ENCODE data around the gene PLK5.
"Not testable (repeated sequence)": the region's sequence is repeated elsewhere in the genome, so short reads cannot be mapped to it uniquely, and the experiment has no call there.

Gene PLK5

DNA sequence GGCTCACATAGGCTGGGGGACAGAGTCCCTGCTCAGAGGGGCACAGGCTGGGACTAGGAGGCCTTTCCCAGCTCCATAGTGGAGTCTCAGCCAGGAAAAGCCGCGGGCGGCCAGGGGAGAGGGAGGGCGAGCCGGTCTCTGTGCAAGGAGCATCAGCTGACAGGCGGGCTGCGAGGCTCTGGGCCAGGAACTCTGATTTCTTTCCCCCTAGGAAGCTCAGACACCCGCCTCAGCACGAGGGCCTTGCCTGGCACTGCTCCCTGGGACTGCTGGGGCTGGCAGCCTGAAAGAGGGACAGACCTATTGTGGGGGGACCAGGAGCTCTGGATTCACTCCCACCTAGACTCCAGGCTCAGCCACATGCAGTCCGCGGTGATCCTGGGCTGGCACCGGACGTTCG is 2.2 kb upstream of the PLK5 start:
- no peak for TF ChIP-seq ZNF274 (IDR thresholded peaks at IDR 0.05; ENCODE audit: low read depth, low read length)
- H3K4me3 ChIP-seq (ENCODE audit: low read length), result no peak overlapping the region

DNA sequence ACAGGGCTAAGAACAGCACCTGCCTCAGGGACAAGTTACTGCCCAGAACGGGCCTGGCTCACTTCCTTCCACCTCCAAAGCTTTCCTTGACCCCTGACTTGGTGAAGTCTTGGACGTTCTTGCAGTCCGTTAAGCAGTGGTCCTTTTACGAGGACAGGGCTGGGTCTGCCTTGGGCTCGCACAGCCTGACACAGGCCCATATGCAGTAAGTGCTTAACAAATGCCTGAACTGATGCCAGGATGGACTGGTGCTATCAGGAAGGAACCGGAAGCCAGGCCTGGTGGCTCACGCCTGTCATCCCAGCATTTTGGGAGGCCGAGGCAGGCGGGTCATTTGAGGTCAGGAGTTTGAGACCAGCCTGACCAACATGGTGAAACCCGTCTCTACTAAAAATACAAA is 1.8 kb upstream of the PLK5 start:
- no peak overlapping the region for H3K4me3 ChIP-seq (ENCODE audit: low read length)
- TF ChIP-seq ZNF274 (IDR thresholded peaks at IDR 0.05; ENCODE audit: low read depth, low read length), result no peak

GRCh38 chr19:1522838-1523237 is 1.0 kb upstream of the PLK5 start:
- TF ChIP-seq ZNF274 (IDR thresholded peaks at IDR 0.05; ENCODE audit: low read depth, low read length), result no peak
- H3K4me3 ChIP-seq (ENCODE audit: low read length), result no peak overlapping the region

GRCh38 chr19:1524287-1524971 is 552 bp downstream of the PLK5 start:
- H3K4me3 ChIP-seq (ENCODE audit: low read length), result no peak overlapping the region
- no peak for TF ChIP-seq ZNF274 (IDR thresholded peaks at IDR 0.05; ENCODE audit: low read depth, low read length)

DNA sequence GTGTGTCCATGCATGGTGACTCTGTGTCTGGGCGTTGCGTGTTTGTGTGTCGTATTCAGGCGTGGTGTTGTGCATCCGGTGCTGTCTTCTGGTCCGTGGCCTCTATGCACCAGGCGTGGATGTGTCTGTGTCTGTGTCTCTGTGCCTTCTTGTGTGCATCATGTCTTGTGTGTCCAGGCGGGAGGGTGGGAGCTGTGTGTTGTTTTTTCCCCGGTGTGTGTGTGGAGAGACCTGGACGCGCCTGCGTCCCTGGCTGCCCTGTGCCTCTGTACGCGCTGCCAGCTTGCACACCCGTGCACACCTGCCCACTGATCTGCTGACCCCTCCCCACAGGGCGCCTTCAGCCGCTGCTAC is 1.1 kb downstream of the PLK5 start:
- H3K4me3 ChIP-seq (ENCODE audit: low read length), result no peak overlapping the region
- no peak for TF ChIP-seq ZNF274 (IDR thresholded peaks at IDR 0.05; ENCODE audit: low read depth, low read length)

DNA sequence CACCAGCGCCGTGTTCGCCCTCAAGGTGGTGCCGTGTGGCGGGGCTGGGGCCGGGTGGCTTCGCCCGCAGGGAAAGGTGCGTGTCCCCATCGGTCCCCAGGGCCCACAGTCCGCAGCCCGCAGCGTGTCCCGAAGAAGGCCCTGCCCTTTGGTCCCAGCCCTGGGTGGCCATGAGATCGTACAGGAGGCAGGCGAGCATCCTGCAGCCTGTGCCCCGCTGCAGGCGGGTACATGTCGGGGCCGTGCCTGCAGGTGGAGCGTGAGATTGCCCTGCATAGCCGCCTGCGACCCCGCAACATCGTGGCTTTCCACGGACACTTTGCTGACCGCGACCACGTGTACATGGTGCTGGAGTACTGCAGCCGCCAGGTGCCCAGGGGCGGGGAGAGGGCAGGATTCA is 1.5 kb downstream of the PLK5 start:
- H3K4me3 ChIP-seq (ENCODE audit: low read length), result no peak overlapping the region
- TF ChIP-seq ZNF274 (IDR thresholded peaks at IDR 0.05; ENCODE audit: low read depth, low read length), result no peak

DNA sequence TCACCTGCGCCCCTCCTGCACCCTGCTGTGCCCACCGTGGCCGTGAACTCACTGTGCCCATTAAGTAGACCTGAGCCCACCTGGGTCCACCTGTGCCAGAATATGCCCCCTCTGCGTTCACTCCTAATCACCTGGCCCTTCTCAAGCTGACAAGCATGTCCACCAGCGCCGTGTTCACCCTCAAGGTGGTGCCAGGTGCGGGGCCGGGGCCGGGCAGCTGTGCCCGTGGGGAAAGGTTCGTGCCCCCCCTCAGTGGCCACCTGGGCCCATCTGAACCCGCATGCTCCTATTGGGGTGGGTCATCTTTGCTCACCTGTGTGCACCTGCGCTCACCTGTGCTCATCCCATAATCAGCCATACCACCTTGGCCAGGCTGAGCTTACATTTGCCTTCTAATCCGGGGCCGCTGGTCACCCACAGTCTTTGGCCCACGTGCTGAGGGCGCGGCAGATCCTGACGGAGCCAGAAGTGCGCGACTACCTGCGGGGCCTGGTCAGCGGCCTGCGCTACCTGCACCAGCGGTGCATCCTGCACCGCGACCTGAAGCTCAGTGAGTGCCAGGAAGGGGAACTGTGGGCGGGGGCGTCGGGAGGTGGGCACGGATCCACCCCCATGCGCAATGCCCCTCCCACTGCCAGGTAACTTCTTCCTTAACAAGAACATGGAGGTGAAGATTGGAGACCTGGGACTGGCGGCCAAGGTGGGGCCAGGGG is 2.3 kb downstream of the PLK5 start:
- TF ChIP-seq ZNF274 (IDR thresholded peaks at IDR 0.05; ENCODE audit: low read depth, low read length), result no peak
- no peak overlapping the region for H3K4me3 ChIP-seq (ENCODE audit: low read length)

DNA sequence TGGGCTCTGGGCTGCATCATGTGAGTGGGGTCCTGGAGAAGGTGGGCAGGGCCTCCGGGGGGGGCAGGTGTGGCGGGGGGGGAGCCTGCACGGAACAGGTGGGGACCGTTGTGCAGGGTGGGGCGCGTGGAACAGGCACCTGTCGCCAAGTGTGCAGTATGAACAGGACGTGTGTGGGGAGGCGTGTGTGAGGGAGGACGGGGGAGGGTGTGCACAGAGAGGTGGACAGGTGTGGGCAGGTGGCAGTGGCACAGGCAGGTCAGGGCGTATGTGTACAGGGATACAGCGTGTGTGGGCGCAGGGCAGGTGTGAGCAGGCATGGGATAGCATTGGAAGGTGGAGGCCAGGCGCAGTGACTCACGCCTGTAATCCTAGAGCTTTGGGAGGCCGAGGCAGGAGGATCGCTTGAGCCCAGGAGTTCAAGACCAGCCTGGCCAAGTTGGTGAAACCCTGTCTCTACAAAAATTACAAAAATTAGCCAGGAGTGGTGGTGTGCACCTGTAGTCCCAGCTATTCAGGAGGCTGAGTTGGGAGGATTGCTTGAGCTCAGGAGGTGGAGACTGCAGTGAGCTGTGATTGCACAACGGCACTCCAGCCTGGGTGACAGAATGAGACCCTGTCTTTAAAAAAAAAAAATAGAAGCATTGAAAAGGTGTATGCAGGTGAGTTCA is 3.2 kb downstream of the PLK5 start:
- no peak for TF ChIP-seq ZNF274 (IDR thresholded peaks at IDR 0.05; ENCODE audit: low read depth, low read length)
- no peak overlapping the region for H3K4me3 ChIP-seq (ENCODE audit: low read length)

DNA sequence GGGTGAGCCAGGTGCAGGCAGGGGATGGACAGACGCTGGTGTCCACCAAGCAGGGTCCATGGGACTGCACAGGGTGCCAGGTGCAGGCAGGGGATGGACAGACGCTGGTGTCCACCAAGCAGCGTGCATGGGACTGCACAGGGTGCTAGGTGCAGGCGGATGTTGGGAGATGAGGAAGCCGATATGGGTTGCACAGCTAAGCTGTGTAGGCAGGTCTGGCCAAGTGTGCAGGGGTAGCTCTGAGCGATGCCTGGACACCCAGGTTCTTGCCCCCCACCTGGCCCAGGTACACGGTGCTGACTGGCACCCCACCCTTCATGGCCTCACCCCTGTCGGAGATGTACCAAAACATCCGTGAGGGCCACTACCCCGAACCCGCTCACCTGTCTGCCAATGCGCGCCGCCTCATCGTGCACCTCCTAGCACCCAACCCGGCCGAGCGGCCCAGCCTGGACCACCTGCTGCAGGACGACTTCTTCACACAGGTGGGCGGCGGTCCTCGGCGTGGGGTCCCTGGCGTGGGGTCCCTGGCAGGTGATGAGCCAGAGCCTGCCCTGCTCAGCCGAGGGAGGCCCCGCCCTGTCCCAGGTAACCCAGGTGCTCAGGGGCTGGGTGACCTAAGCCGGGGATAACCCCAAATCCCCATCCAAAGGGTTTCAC is 3.9 kb downstream of the PLK5 start:
- H3K4me3 ChIP-seq (ENCODE audit: low read length), result no peak overlapping the region
- no peak for TF ChIP-seq ZNF274 (IDR thresholded peaks at IDR 0.05; ENCODE audit: low read depth, low read length)

- H3K4me3 ChIP-seq (ENCODE audit: low read length), result no peak overlapping the region
Measured at GRCh38 chr19:1528596-1529429, 4.9 kb downstream of the PLK5 start.

GRCh38 chr19:1529430-1529816 is 5.5 kb downstream of the PLK5 start:
- no peak overlapping the region for H3K4me3 ChIP-seq (ENCODE audit: low read length)
- no peak for TF ChIP-seq ZNF274 (IDR thresholded peaks at IDR 0.05; ENCODE audit: low read depth, low read length)

More at GRCh38 chr19:1528596-1529429, 4.9 kb downstream of the PLK5 start:
- TF ChIP-seq ZNF274 (IDR thresholded peaks at IDR 0.05; ENCODE audit: low read depth, low read length), result no peak

DNA sequence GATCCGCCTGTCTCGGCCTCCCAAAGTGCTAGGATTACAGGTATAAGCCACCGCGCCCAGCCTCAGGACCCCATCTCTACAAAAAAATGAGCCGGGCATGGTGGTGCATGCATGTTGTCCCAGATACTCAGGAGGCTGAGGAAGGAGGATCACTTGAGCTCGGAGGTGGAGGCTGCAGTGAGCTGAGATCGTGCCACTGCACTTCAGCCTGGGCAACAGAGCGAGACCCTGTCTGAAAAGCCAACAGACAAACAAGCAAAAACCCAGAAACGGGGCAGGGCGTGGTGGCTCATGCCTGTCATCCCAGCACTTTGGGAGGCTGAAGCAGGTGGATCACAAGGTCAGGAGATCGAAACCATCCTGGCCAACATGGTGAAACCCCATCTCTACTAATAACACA is 7.0 kb downstream of the PLK5 start:
- not testable (repeated sequence) for H3K4me3 ChIP-seq (ENCODE audit: low read length)

- TF ChIP-seq ZNF274 (IDR thresholded peaks at IDR 0.05; ENCODE audit: low read depth, low read length), result no peak
- H3K4me3 ChIP-seq (ENCODE audit: low read length), result no peak overlapping the region
Measured at GRCh38 chr19:1531587-1531986, 7.7 kb downstream of the PLK5 start.

- no peak for TF ChIP-seq ZNF274 (IDR thresholded peaks at IDR 0.05; ENCODE audit: low read depth, low read length)
- H3K4me3 ChIP-seq (ENCODE audit: low read length), result no peak overlapping the region
Measured at GRCh38 chr19:1532003-1532402, 8.1 kb downstream of the PLK5 start.
